Measurements from ENCODE around the gene ZSWIM6. TPM values are rescaled to one million over a fixed set of nuclear protein-coding genes. Genes with fewer than 3 reads are reported as not detected.

Gene ZSWIM6
- total RNA-seq, 1 donor from 2014 or later = 40.1 TPM

- no peaks in the 10 kb centered on the region for H3K9me3 Mint-ChIP-seq (ENCODE audit: unreplicated experiment)
- no peaks in the 10 kb centered on the region for H3K27me3 Mint-ChIP-seq (ENCODE audit: low read depth, unreplicated experiment)
- TF ChIP-seq EZH2 (IDR thresholded peaks at IDR 0.05; ENCODE audit: insufficient read depth, low read length) (no peak), CTCF (IDR thresholded peaks at IDR 0.05; ENCODE audit: insufficient read depth, low read depth, low read length) (no peak)
- H3K27ac ChIP-seq (ENCODE audit: low read depth, low read length) = no peak overlapping the region
- peaks cover 8% of the 10 kb centered on the region for H3K4me1 ChIP-seq (ENCODE audit: insufficient read depth, low read length)
- H2AFZ ChIP-seq (ENCODE audit: low read depth, low read length) = no peak overlapping the region
- no peaks in the 10 kb centered on the region for H3K36me3 ChIP-seq (ENCODE audit: insufficient read depth, low read length)
- no peaks in the 10 kb centered on the region for H3K9me3 ChIP-seq (ENCODE audit: insufficient read depth, low read depth, low read length)
- DNase-seq (ENCODE audit: low read depth) = no peak
- peaks cover 98% of the 10 kb centered on the region for H3K79me2 ChIP-seq (ENCODE audit: insufficient read depth, low read length)
- peak overlapping the region; percentile 72 for H3K27ac Mint-ChIP-seq (ENCODE audit: unreplicated experiment)
- H3K36me3 Mint-ChIP-seq (ENCODE audit: low read depth, unreplicated experiment) = peaks cover 18% of the 10 kb centered on the region
- H3K4me2 ChIP-seq (ENCODE audit: low read length) = no peak overlapping the region
- H3K4me3 Mint-ChIP-seq (ENCODE audit: unreplicated experiment) = no peak overlapping the region
- H3K9ac ChIP-seq (ENCODE audit: low read length) = no peak overlapping the region
- FAIRE-seq = no peak
- no peaks in the 10 kb centered on the region for H3K27me3 ChIP-seq (ENCODE audit: insufficient read depth, low read length)
- peaks cover 85% of the 10 kb centered on the region for H4K20me1 ChIP-seq (ENCODE audit: insufficient read depth, low read length)
- H3K4me1 Mint-ChIP-seq (ENCODE audit: low read depth, unreplicated experiment) = peaks cover 32% of the 10 kb centered on the region
- no peak overlapping the region for H3K4me3 ChIP-seq (ENCODE audit: insufficient read depth, low read depth, low read length)
These were observed 62.7 kb downstream of the ZSWIM6 start for GRCh38 chr5:61394793-61395192.

DNA sequence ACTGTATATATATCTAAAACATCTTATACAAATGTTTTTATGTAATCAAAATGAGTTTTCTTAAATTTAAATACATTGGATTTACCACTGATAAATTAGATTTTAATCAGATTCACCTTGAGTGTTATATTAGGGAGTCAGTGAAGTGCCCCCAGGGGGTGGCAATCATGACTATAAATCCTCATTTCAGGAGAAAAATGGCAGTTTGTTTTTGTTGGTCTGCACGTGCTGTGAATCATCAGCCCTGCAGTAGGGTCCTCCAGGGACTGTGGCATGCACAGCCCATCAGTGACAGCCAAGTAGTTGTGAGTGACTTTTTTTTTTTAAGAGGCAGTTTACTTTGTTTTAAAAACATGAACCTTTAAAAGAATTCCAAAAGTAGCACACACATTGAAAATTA lies 65.2 kb downstream of the ZSWIM6 start:
- Histone ChIP-seq H2AFZ (ENCODE audit: low read depth, low read length) (no peak overlapping the region), H3K27ac (ENCODE audit: low read depth, low read length) (no peak overlapping the region), H3K4me1 (ENCODE audit: insufficient read depth, low read length) (peaks cover 16% of the 10 kb centered on the region), H3K4me3 (ENCODE audit: insufficient read depth, low read depth, low read length) (no peak overlapping the region), H3K79me2 (ENCODE audit: insufficient read depth, low read length) (peaks cover 98% of the 10 kb centered on the region), H3K9ac (ENCODE audit: low read length) (no peak overlapping the region), H3K4me2 (ENCODE audit: low read length) (no peak overlapping the region), H3K9me3 (ENCODE audit: insufficient read depth, low read depth, low read length) (no peaks in the 10 kb centered on the region), H3K27me3 (ENCODE audit: insufficient read depth, low read length) (no peaks in the 10 kb centered on the region), H4K20me1 (ENCODE audit: insufficient read depth, low read length) (peaks cover 84% of the 10 kb centered on the region), H3K36me3 (ENCODE audit: insufficient read depth, low read length) (no peaks in the 10 kb centered on the region)
- FAIRE-seq (no peak), DNase-seq (ENCODE audit: low read depth) (no peak)
- H3K9me3 Mint-ChIP-seq (ENCODE audit: unreplicated experiment) = no peaks in the 10 kb centered on the region
- peaks cover 12% of the 10 kb centered on the region for H3K36me3 Mint-ChIP-seq (ENCODE audit: low read depth, unreplicated experiment)
- H3K27me3 Mint-ChIP-seq (ENCODE audit: low read depth, unreplicated experiment) = no peaks in the 10 kb centered on the region
- TF ChIP-seq CTCF (IDR thresholded peaks at IDR 0.05; ENCODE audit: insufficient read depth, low read depth, low read length) (no peak), EZH2 (IDR thresholded peaks at IDR 0.05; ENCODE audit: insufficient read depth, low read length) (no peak)
- H3K4me1 Mint-ChIP-seq (ENCODE audit: low read depth, unreplicated experiment) = peaks cover 41% of the 10 kb centered on the region
- no peak overlapping the region for H3K27ac Mint-ChIP-seq (ENCODE audit: unreplicated experiment)
- H3K4me3 Mint-ChIP-seq (ENCODE audit: unreplicated experiment) = no peak overlapping the region

- H3K4me3 Mint-ChIP-seq (ENCODE audit: unreplicated experiment) = no peak overlapping the region
- peaks cover 11% of the 10 kb centered on the region for H3K36me3 Mint-ChIP-seq (ENCODE audit: low read depth, unreplicated experiment)
- H3K4me2 ChIP-seq (ENCODE audit: low read length) = no peak overlapping the region
- H3K9me3 Mint-ChIP-seq (ENCODE audit: unreplicated experiment) = no peaks in the 10 kb centered on the region
- peaks cover 94% of the 10 kb centered on the region for H3K79me2 ChIP-seq (ENCODE audit: insufficient read depth, low read length)
- H3K4me1 Mint-ChIP-seq (ENCODE audit: low read depth, unreplicated experiment) = peaks cover 46% of the 10 kb centered on the region
- peaks cover 84% of the 10 kb centered on the region for H4K20me1 ChIP-seq (ENCODE audit: insufficient read depth, low read length)
- no peak overlapping the region for H3K9ac ChIP-seq (ENCODE audit: low read length)
- DNase-seq (ENCODE audit: low read depth) (no peak), FAIRE-seq (no peak)
- H3K4me1 ChIP-seq (ENCODE audit: insufficient read depth, low read length) = peaks cover 23% of the 10 kb centered on the region
- no peak overlapping the region for H3K4me3 ChIP-seq (ENCODE audit: insufficient read depth, low read depth, low read length)
- no peak overlapping the region for H2AFZ ChIP-seq (ENCODE audit: low read depth, low read length)
- no peak for TF ChIP-seq CTCF (IDR thresholded peaks at IDR 0.05; ENCODE audit: insufficient read depth, low read depth, low read length)
- no peak for TF ChIP-seq EZH2 (IDR thresholded peaks at IDR 0.05; ENCODE audit: insufficient read depth, low read length)
- no peaks in the 10 kb centered on the region for H3K36me3 ChIP-seq (ENCODE audit: insufficient read depth, low read length)
- no peaks in the 10 kb centered on the region for H3K27me3 Mint-ChIP-seq (ENCODE audit: low read depth, unreplicated experiment)
- H3K27ac Mint-ChIP-seq (ENCODE audit: unreplicated experiment) = no peak overlapping the region
- H3K27ac ChIP-seq (ENCODE audit: low read depth, low read length) = no peak overlapping the region
- H3K9me3 ChIP-seq (ENCODE audit: insufficient read depth, low read depth, low read length) = no peaks in the 10 kb centered on the region
- H3K27me3 ChIP-seq (ENCODE audit: insufficient read depth, low read length) = no peaks in the 10 kb centered on the region
These were observed 65.9 kb downstream of the ZSWIM6 start for GRCh38 chr5:61397937-61398336.
